Muscle of leg (tissue), 11 donors: ENCODE measurements around the gene XRRA1. TPM values are rescaled to one million over a fixed set of nuclear protein-coding genes. Genes with fewer than 3 reads are reported as not detected.

Experiments
- DNase-seq: peaks from one replicate; pipeline ENCODE4 v3.0.0; 2013
- H3K27ac ChIP-seq: one replicate; pipeline ENCODE4 v1.5.1; 2013; ENCODE audit warnings: mild to moderate bottlenecking, low read length, control low read depth
- H3K27me3 ChIP-seq: one replicate; pipeline ENCODE4 v1.6.1; 2013; ENCODE audit warnings: low read length; ENCODE audit not compliant: control insufficient read depth, insufficient read depth
- H3K36me3 ChIP-seq: one replicate; pipeline ENCODE4 v1.6.1; 2013; ENCODE audit warnings: low read length; ENCODE audit not compliant: control insufficient read depth, insufficient read depth
- H3K4me1 ChIP-seq: one replicate; pipeline ENCODE4 v1.6.1; 2013; ENCODE audit warnings: low read length; ENCODE audit not compliant: control insufficient read depth, insufficient read depth
- H3K4me3 ChIP-seq: one replicate; pipeline ENCODE4 v1.5.1; 2013; ENCODE audit warnings: low read length, control low read depth
- H3K9me3 ChIP-seq: replicated peaks from 2 replicates; pipeline ENCODE4 v1.6.1; 2013; ENCODE audit warnings: low read depth, low read length; ENCODE audit not compliant: control insufficient read depth
- WGBS: methylation state at CpG from one replicate; pipeline ENCODE4 v1.1.5; 2013; ENCODE audit warnings: missing lambda C conversion rate; ENCODE audit not compliant: insufficient coverage; 5-methylcytosine and 5-hydroxymethylcytosine counted together
- polyA plus RNA-seq, 8 donors: library from polyadenylated mRNA; unstranded; fragments of 120-200 nt; gene quantifications; one replicate each; pipeline versions ENCODE4 v1.2.1 to v1.2.3, GENCODE V29; 2013; ENCODE audit warnings: inconsistent platforms in 1 of 8, low replicate concordance in 1 of 8; ENCODE audit not compliant: insufficient read length in 8 of 8, insufficient read depth in 1 of 8
- total RNA-seq: library from RNA; stranded (reverse); fragments of 120-200 nt; gene quantifications from one replicate; pipeline ENCODE4 v1.2.4, GENCODE V29; 2013

Gene XRRA1
- total and polyA plus RNA-seq, 9 donors, result 4.1 to 13.3 (median 8.2) TPM

- Histone ChIP-seq H3K27ac (no peak overlapping the region), H3K9me3 (no peaks in the 10 kb centered on the region), H3K27me3 (no peaks in the 10 kb centered on the region), H3K4me3 (no peak overlapping the region), H3K36me3 (peaks cover 2% of the 10 kb centered on the region), H3K4me1 (peaks cover 8% of the 10 kb centered on the region)
- WGBS, result no CpG with 5 or more reads among the region's 5 CpGs
- no peak for DNase-seq
These were observed 4.6 kb upstream of the XRRA1 start for GRCh38 chr11:74953451-74953850.

GRCh38 chr11:74952752-74953151, 3.9 kb upstream of the XRRA1 start:
- WGBS, result no CpG with 5 or more reads among the region's 2 CpGs
- Histone ChIP-seq H3K9me3 (no peaks in the 10 kb centered on the region), H3K36me3 (peaks cover 2% of the 10 kb centered on the region), H3K27ac (no peak overlapping the region), H3K4me3 (no peak overlapping the region), H3K27me3 (no peaks in the 10 kb centered on the region), H3K4me1 (peaks cover 8% of the 10 kb centered on the region)
- no peak for DNase-seq

- Histone ChIP-seq H3K27ac (no peak overlapping the region), H3K4me3 (no peak overlapping the region), H3K4me1 (peaks cover 8% of the 10 kb centered on the region), H3K27me3 (no peaks in the 10 kb centered on the region), H3K9me3 (no peaks in the 10 kb centered on the region), H3K36me3 (peaks cover 2% of the 10 kb centered on the region)
- DNase-seq, result no peak
- 92% methylated on average over 6 of the region's 8 CpGs for WGBS
These were observed 2.3 kb upstream of the XRRA1 start for GRCh38 chr11:74951226-74951625.

- Histone ChIP-seq H3K4me1 (peaks cover 8% of the 10 kb centered on the region), H3K27ac (no peak overlapping the region), H3K4me3 (peak overlapping the region; percentile 89), H3K9me3 (no peaks in the 10 kb centered on the region), H3K27me3 (no peaks in the 10 kb centered on the region), H3K36me3 (peaks cover 2% of the 10 kb centered on the region)
- no peak for DNase-seq
- WGBS, result 58% methylated on average over 2 of the region's 2 CpGs
These were observed 1.6 kb upstream of the XRRA1 start for GRCh38 chr11:74950374-74950969.

- H3K27ac ChIP-seq, result peak overlapping the region; percentile 88
- no peaks in the 10 kb centered on the region for H3K9me3 ChIP-seq
- peak; percentile 16 for DNase-seq
- peaks cover 8% of the 10 kb centered on the region for H3K4me1 ChIP-seq
- no CpG with 5 or more reads among the region's 6 CpGs for WGBS
- peaks cover 2% of the 10 kb centered on the region for H3K36me3 ChIP-seq
- no peaks in the 10 kb centered on the region for H3K27me3 ChIP-seq
- peak overlapping the region; percentile 89 for H3K4me3 ChIP-seq
These were observed 854 bp upstream of the XRRA1 start for GRCh38 chr11:74949753-74950137.

GRCh38 chr11:74948546-74948897, 369 bp downstream of the XRRA1 start:
- H3K36me3 ChIP-seq, result peaks cover 8% of the 10 kb centered on the region
- H3K4me3 ChIP-seq, result peak overlapping the region; percentile 89
- H3K27me3 ChIP-seq, result no peaks in the 10 kb centered on the region
- H3K27ac ChIP-seq, result peak overlapping the region; percentile 84
- H3K9me3 ChIP-seq, result no peaks in the 10 kb centered on the region
- no peak for DNase-seq
- 0% methylated on average over 6 of the region's 9 CpGs for WGBS
- peaks cover 8% of the 10 kb centered on the region for H3K4me1 ChIP-seq

GRCh38 chr11:74942073-74942759, 6.7 kb downstream of the XRRA1 start:
- WGBS, result 79% methylated on average over 5 of the region's 5 CpGs
- H3K36me3 ChIP-seq, result peaks cover 24% of the 10 kb centered on the region
- no peaks in the 10 kb centered on the region for H3K4me1 ChIP-seq
- DNase-seq, result no peak
- H3K4me3 ChIP-seq, result no peak overlapping the region
- H3K27ac ChIP-seq, result no peak overlapping the region
- no peaks in the 10 kb centered on the region for H3K27me3 ChIP-seq
- H3K9me3 ChIP-seq, result no peaks in the 10 kb centered on the region

- no peaks in the 10 kb centered on the region for H3K9me3 ChIP-seq
- no peak overlapping the region for H3K4me3 ChIP-seq
- no peak overlapping the region for H3K27ac ChIP-seq
- no peaks in the 10 kb centered on the region for H3K4me1 ChIP-seq
- no peaks in the 10 kb centered on the region for H3K27me3 ChIP-seq
- peaks cover 29% of the 10 kb centered on the region for H3K36me3 ChIP-seq
- no peak for DNase-seq
These were observed 7.4 kb downstream of the XRRA1 start for GRCh38 chr11:74941492-74941891.

- H3K4me3 ChIP-seq, result no peak overlapping the region
- WGBS, result 83% methylated on average over 1 of the region's 5 CpGs
- H3K27me3 ChIP-seq, result no peaks in the 10 kb centered on the region
- peaks cover 40% of the 10 kb centered on the region for H3K36me3 ChIP-seq
- H3K4me1 ChIP-seq, result no peaks in the 10 kb centered on the region
- H3K27ac ChIP-seq, result no peak overlapping the region
- no peak for DNase-seq
- no peaks in the 10 kb centered on the region for H3K9me3 ChIP-seq
These were observed 11.0 kb downstream of the XRRA1 start for GRCh38 chr11:74937696-74938475.

GRCh38 chr11:74936976-74937375, 11.9 kb downstream of the XRRA1 start:
- no peaks in the 10 kb centered on the region for H3K4me1 ChIP-seq
- no peak for DNase-seq
- 94% methylated on average over 2 of the region's 5 CpGs for WGBS
- H3K27ac ChIP-seq, result no peak overlapping the region
- H3K36me3 ChIP-seq, result peaks cover 47% of the 10 kb centered on the region
- H3K27me3 ChIP-seq, result no peaks in the 10 kb centered on the region
- no peak overlapping the region for H3K4me3 ChIP-seq
- no peaks in the 10 kb centered on the region for H3K9me3 ChIP-seq
